ENCODE measurements around the gene SLC24A4. TPM values are rescaled to one million over a fixed set of nuclear protein-coding genes. Genes with fewer than 3 reads are reported as not detected.

The SLC24A4 gene
- total RNA-seq, 1 donor from 2014 or later, result 1.1 TPM

- peaks cover 5% of the 10 kb centered on the region for H3K27me3 Mint-ChIP-seq (ENCODE audit: unreplicated experiment)
- peaks cover 6% of the 10 kb centered on the region for H3K4me1 Mint-ChIP-seq (ENCODE audit: unreplicated experiment)
- no peak overlapping the region for H3K4me3 Mint-ChIP-seq (ENCODE audit: unreplicated experiment)
- no peaks in the 10 kb centered on the region for H3K36me3 Mint-ChIP-seq (ENCODE audit: low read depth, unreplicated experiment)
- no peaks in the 10 kb centered on the region for H3K9me3 Mint-ChIP-seq (ENCODE audit: unreplicated experiment)
- no peak overlapping the region for H3K27ac Mint-ChIP-seq (ENCODE audit: unreplicated experiment)
- no peak for DNase-seq (ENCODE audit: low spot score)
- TF ChIP-seq CTCF (IDR thresholded peaks at IDR 0.05; ENCODE audit: unreplicated experiment), result no peak
Measured at GRCh38 chr14:92427096-92427495, 104.1 kb downstream of the SLC24A4 start.

- Mint-ChIP-seq H3K36me3 (ENCODE audit: low read depth, unreplicated experiment) (no peaks in the 10 kb centered on the region), H3K4me1 (ENCODE audit: unreplicated experiment) (peaks cover 6% of the 10 kb centered on the region), H3K9me3 (ENCODE audit: unreplicated experiment) (peaks cover 4% of the 10 kb centered on the region), H3K27ac (ENCODE audit: unreplicated experiment) (no peak overlapping the region), H3K27me3 (ENCODE audit: unreplicated experiment) (peaks cover 5% of the 10 kb centered on the region), H3K4me3 (ENCODE audit: unreplicated experiment) (no peak overlapping the region)
- no peak for DNase-seq (ENCODE audit: low spot score)
- no peak for TF ChIP-seq CTCF (IDR thresholded peaks at IDR 0.05; ENCODE audit: unreplicated experiment)
Measured at GRCh38 chr14:92430686-92431085, 107.7 kb downstream of the SLC24A4 start.

GRCh38 chr14:92431199-92431725 is 108.3 kb downstream of the SLC24A4 start:
- Mint-ChIP-seq H3K27ac (ENCODE audit: unreplicated experiment) (no peak overlapping the region), H3K4me3 (ENCODE audit: unreplicated experiment) (no peak overlapping the region), H3K4me1 (ENCODE audit: unreplicated experiment) (peaks cover 2% of the 10 kb centered on the region), H3K9me3 (ENCODE audit: unreplicated experiment) (peaks cover 4% of the 10 kb centered on the region), H3K36me3 (ENCODE audit: low read depth, unreplicated experiment) (no peaks in the 10 kb centered on the region), H3K27me3 (ENCODE audit: unreplicated experiment) (peaks cover 5% of the 10 kb centered on the region)
- TF ChIP-seq CTCF (IDR thresholded peaks at IDR 0.05; ENCODE audit: unreplicated experiment), result no peak
- no peak for DNase-seq (ENCODE audit: low spot score)

- peaks cover 4% of the 10 kb centered on the region for H3K9me3 Mint-ChIP-seq (ENCODE audit: unreplicated experiment)
- no peaks in the 10 kb centered on the region for H3K36me3 Mint-ChIP-seq (ENCODE audit: low read depth, unreplicated experiment)
- DNase-seq (ENCODE audit: low spot score), result no peak
- no peak overlapping the region for H3K27ac Mint-ChIP-seq (ENCODE audit: unreplicated experiment)
- H3K27me3 Mint-ChIP-seq (ENCODE audit: unreplicated experiment), result peaks cover 5% of the 10 kb centered on the region
- TF ChIP-seq CTCF (IDR thresholded peaks at IDR 0.05; ENCODE audit: unreplicated experiment), result no peak
- peaks cover 2% of the 10 kb centered on the region for H3K4me1 Mint-ChIP-seq (ENCODE audit: unreplicated experiment)
- H3K4me3 Mint-ChIP-seq (ENCODE audit: unreplicated experiment), result no peak overlapping the region
Measured at GRCh38 chr14:92433407-92433806, 110.4 kb downstream of the SLC24A4 start.

- TF ChIP-seq CTCF (IDR thresholded peaks at IDR 0.05; ENCODE audit: unreplicated experiment), result no peak
- H3K4me1 Mint-ChIP-seq (ENCODE audit: unreplicated experiment), result peaks cover 2% of the 10 kb centered on the region
- no peak overlapping the region for H3K27ac Mint-ChIP-seq (ENCODE audit: unreplicated experiment)
- H3K9me3 Mint-ChIP-seq (ENCODE audit: unreplicated experiment), result peaks cover 4% of the 10 kb centered on the region
- DNase-seq (ENCODE audit: low spot score), result no peak
- peaks cover 2% of the 10 kb centered on the region for H3K27me3 Mint-ChIP-seq (ENCODE audit: unreplicated experiment)
- no peak overlapping the region for H3K4me3 Mint-ChIP-seq (ENCODE audit: unreplicated experiment)
- peaks cover 3% of the 10 kb centered on the region for H3K36me3 Mint-ChIP-seq (ENCODE audit: low read depth, unreplicated experiment)
Measured at GRCh38 chr14:92435154-92435553, 112.2 kb downstream of the SLC24A4 start.

Measured in endothelial cell (in vitro differentiated cells).